Measurements from ENCODE around the gene DCX. TPM values are rescaled to one million over a fixed set of nuclear protein-coding genes. Genes with fewer than 3 reads are reported as not detected.

DCX gene
- total and polyA plus RNA-seq, 2 of the 13 experiments (the other 11 are each of a cell fraction or from before 2014, with no cell fraction given): not detected

- no peaks in the 10 kb centered on the region for H3K4me1 ChIP-seq (ENCODE audit: insufficient read depth, low read length)
- no peaks in the 10 kb centered on the region for H4K20me1 ChIP-seq (ENCODE audit: insufficient read depth, low read length)
- intact Hi-C loops (cut with micrococcal nuclease; ENCODE audit: unreplicated experiment) (no loop called here), in situ Hi-C loops (cut with HindIII; ENCODE audit: extremely low pct_ligation_motif_present, low pct_unique_long_range_greater_than_20kb) (no loop called here)
- DNase-seq (ENCODE audit: low spot score) (no peak), ATAC-seq (no peak), FAIRE-seq (no peak)
- no peaks in the 10 kb centered on the region for H3K79me2 ChIP-seq (ENCODE audit: insufficient read depth, low read length)
- BruUV-seq (replicated peaks): no TSS peak
- H3K4me2 ChIP-seq (ENCODE audit: low read depth, low read length): no peak overlapping the region
- H3K4me3 ChIP-seq (replicated peaks in 1 of 3; ENCODE audit: insufficient read depth in 1 of 3, low read depth in 2 of 3, low read length in 3 of 3): no peak overlapping the region
- TF ChIP-seq ZNF510 (CRISPR knock-in tag; IDR thresholded peaks at IDR 0.05; ENCODE audit: low read depth): no peak
- TF ChIP-seq TEAD2 (CRISPR knock-in tag; IDR thresholded peaks at IDR 0.05): no peak
- H3K27me3 ChIP-seq (ENCODE audit: control insufficient read depth in 1 of 2, insufficient read depth in 2 of 2, low read length in 2 of 2): no peaks in the 10 kb centered on the region
- H2AFZ ChIP-seq (ENCODE audit: low read length): no peak overlapping the region
- ChIA-PET CTCF (ENCODE audit: low intra/inter-chr PET ratio, low total read pairs) (no interaction called here), POLR2A (no interaction called here)
- H3K36me3 ChIP-seq (replicated peaks in 1 of 2; ENCODE audit: control insufficient read depth in 1 of 2, insufficient read depth in 2 of 2, low read length in 2 of 2): no peaks in the 10 kb centered on the region
- no peak overlapping the region for H3K9ac ChIP-seq (ENCODE audit: insufficient read depth, low read depth, low read length)
- no peaks in the 10 kb centered on the region for H3K9me3 ChIP-seq (ENCODE audit: low read length)
- H3K27ac ChIP-seq (ENCODE audit: extremely low read length, insufficient read depth, low read length): no peak overlapping the region
Measured at GRCh38 chrX:111349934-111350333, 62.1 kb downstream of the DCX start.

DNA sequence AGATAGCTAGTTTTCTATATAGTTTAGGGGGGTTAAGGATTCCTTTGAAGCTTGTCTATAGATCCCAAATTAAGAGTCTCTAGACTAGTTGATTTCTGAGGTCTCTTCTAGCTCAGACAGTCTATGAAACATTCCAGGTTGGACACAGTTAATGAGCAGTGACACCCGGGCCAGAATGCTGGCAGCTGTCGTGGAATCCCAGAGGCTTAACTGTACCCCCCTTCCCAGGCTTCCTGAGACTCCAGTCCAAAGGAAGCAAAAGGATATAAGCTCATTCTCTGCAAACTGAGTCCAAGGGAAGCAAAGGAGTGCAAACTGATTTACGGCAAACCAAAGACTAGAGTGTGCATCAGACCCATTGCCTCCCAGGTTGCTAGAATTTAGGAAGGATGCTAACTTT lies 62.9 kb downstream of the DCX start:
- BruUV-seq (replicated peaks): no TSS peak
- TF ChIP-seq HES4 (CRISPR knock-in tag; IDR thresholded peaks at IDR 0.05; ENCODE audit: borderline replicate concordance) (no peak), MAFF (IDR thresholded peaks at IDR 0.05; ENCODE audit: low read depth, low read length) (no peak), NR1H2 (CRISPR knock-in tag; IDR thresholded peaks at IDR 0.05; ENCODE audit: borderline replicate concordance, low read depth) (no peak), ZNF143 (CRISPR knock-in tag; IDR thresholded peaks at IDR 0.05) (no peak), ZNF558 (CRISPR knock-in tag; IDR thresholded peaks at IDR 0.05; ENCODE audit: borderline replicate concordance) (no peak), BCL6 (CRISPR knock-in tag; IDR thresholded peaks at IDR 0.05) (no peak), GABPB1 (CRISPR knock-in tag; IDR thresholded peaks at IDR 0.05) (no peak), SKI (IDR thresholded peaks at IDR 0.05; ENCODE audit: partially characterized antibody) (no peak), CENPBD1 (CRISPR knock-in tag; IDR thresholded peaks at IDR 0.05; ENCODE audit: borderline replicate concordance, low read depth) (no peak), ZNF550 (CRISPR knock-in tag; IDR thresholded peaks at IDR 0.05; ENCODE audit: borderline replicate concordance) (no peak)
- in situ Hi-C loops (cut with HindIII; ENCODE audit: extremely low pct_ligation_motif_present, low pct_unique_long_range_greater_than_20kb): no loop called here
- H3K9me3 ChIP-seq (ENCODE audit: low read length): no peaks in the 10 kb centered on the region
- no peak overlapping the region for H3K4me2 ChIP-seq (ENCODE audit: low read depth, low read length)
- intact Hi-C loops (cut with micrococcal nuclease; ENCODE audit: unreplicated experiment): no loop called here
- POLR2A ChIA-PET: no interaction called here
- CTCF ChIA-PET (ENCODE audit: low intra/inter-chr PET ratio, low total read pairs): no interaction called here
- H3K4me1 ChIP-seq (ENCODE audit: insufficient read depth, low read length): no peaks in the 10 kb centered on the region
- FAIRE-seq (no peak), DNase-seq (ENCODE audit: low spot score) (no peak), ATAC-seq (no peak)
- no peaks in the 10 kb centered on the region for H4K20me1 ChIP-seq (ENCODE audit: insufficient read depth, low read length)
- H3K79me2 ChIP-seq (ENCODE audit: insufficient read depth, low read length): no peaks in the 10 kb centered on the region
- no peak overlapping the region for H3K9ac ChIP-seq (ENCODE audit: insufficient read depth, low read depth, low read length)
- no peaks in the 10 kb centered on the region for H3K27me3 ChIP-seq (ENCODE audit: control insufficient read depth in 1 of 2, insufficient read depth in 2 of 2, low read length in 2 of 2)
- no peaks in the 10 kb centered on the region for H3K36me3 ChIP-seq (replicated peaks in 1 of 2; ENCODE audit: control insufficient read depth in 1 of 2, insufficient read depth in 2 of 2, low read length in 2 of 2)
- WGBS (ENCODE audit: low lambda C conversion rate): 0% methylated on average over 1 of the region's 3 CpGs
- no peak overlapping the region for H2AFZ ChIP-seq (ENCODE audit: low read length)
- no peak overlapping the region for H3K4me3 ChIP-seq (replicated peaks in 1 of 3; ENCODE audit: insufficient read depth in 1 of 3, low read depth in 2 of 3, low read length in 3 of 3)
- no peak overlapping the region for H3K27ac ChIP-seq (ENCODE audit: extremely low read length, insufficient read depth, low read length)

Measured in HepG2 (cell line).